ENCODE results near the gene VWF. TPM values are rescaled to one million over a fixed set of nuclear protein-coding genes. Genes with fewer than 3 reads are reported as not detected.

VWF gene
- total RNA-seq, 2 experiments from 2014 or later: 0.11 to 0.13 TPM

DNA sequence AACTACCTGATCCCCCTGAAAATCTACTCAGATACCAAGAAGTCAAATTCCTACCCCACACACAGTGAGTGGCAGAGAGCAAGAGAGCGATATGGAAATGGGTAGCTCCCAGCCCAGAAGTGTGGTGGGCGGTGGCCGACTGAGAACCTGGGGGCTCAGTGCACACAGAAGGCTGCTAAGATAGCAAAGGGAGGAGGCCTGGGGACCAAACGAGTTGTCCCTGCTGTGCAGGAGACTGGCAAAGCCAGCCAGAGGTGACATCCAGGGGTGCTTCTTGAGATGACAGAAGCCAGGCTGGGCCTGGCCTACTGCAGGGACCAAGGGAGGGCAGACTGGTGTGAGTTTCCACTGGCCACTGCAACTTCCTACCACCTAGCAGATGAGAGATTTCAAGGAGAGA, 52.9 kb downstream of the VWF start:
- intact Hi-C loops (cut with micrococcal nuclease): no loop called here
- Mint-ChIP-seq H3K9me3 (no peaks in the 10 kb centered on the region), H3K4me3 (no peak overlapping the region), H3K36me3 (ENCODE audit: low read depth) (no peaks in the 10 kb centered on the region), H3K27ac (no peak overlapping the region), H3K4me1 (ENCODE audit: low read depth) (peaks cover 39% of the 10 kb centered on the region), H3K27me3 (peaks cover 18% of the 10 kb centered on the region)
- no peak for ATAC-seq
- TF ChIP-seq CTCF (IDR thresholded peaks at IDR 0.05): no peak
- ChIA-PET POLR2A (no interaction called here), CTCF (interaction anchor here (0.9 to 2.6 kb wide), 2 partner anchors 34 to 207 kb away, joined by 4 to 15 read pairs; no protein-coding TSS in a partner anchor)
- no peak for DNase-seq

DNA sequence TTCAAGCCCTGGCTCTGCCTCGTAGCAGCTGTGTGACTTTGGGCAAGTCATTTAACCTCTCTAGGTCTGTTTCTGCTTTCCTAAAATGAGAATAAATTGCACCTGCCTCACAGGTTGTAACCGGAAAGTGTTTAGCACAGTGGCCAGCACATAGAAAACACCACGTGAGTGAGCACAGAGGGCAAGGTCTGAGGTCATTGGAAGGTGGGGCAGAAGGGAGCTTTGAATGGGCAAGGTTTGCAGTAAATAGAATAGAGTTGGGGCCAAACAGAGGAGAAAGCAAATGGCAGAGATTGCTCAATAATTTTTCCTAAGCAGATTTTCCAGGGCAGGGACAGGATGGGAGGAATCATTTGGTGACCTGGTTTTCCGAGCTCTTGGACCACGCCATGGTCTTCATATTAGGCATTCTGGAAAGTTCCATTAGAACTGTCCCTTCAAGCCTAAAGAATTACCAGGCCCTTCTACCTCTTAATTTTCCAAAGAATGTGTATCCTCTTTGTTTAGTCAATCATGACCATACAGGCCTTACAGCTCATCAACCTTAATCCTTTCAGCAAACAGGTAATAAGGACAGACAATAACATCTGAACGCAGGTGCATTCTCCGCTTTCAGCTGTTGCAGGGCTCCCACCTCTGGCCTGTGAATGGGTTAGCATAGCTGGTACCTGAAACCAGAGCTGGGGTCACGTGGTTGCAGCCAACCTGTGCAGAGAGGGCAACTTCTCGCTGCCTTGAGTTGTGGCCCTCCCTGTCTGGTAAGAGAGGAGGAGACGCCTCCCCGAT, 53.8 kb downstream of the VWF start:
- H3K27ac Mint-ChIP-seq: no peak overlapping the region
- H3K9me3 Mint-ChIP-seq: no peaks in the 10 kb centered on the region
- peaks cover 35% of the 10 kb centered on the region for H3K4me1 Mint-ChIP-seq (ENCODE audit: low read depth)
- TF ChIP-seq CTCF (IDR thresholded peaks at IDR 0.05): no peak
- ATAC-seq (no peak), DNase-seq (no peak)
- intact Hi-C loops (cut with micrococcal nuclease): no loop called here
- no peaks in the 10 kb centered on the region for H3K36me3 Mint-ChIP-seq (ENCODE audit: low read depth)
- ChIA-PET POLR2A (interaction anchor here (1.2 kb wide), 1 partner anchor 9 kb away, joined by 3 read pairs; no protein-coding TSS in a partner anchor), CTCF (interaction anchor here (0.7 to 2.6 kb wide), 5 partner anchors 33 to 208 kb away, joined by 3 to 15 read pairs (median 3); no protein-coding TSS in a partner anchor)
- H3K27me3 Mint-ChIP-seq: peaks cover 12% of the 10 kb centered on the region
- H3K4me3 Mint-ChIP-seq: no peak overlapping the region

DNA sequence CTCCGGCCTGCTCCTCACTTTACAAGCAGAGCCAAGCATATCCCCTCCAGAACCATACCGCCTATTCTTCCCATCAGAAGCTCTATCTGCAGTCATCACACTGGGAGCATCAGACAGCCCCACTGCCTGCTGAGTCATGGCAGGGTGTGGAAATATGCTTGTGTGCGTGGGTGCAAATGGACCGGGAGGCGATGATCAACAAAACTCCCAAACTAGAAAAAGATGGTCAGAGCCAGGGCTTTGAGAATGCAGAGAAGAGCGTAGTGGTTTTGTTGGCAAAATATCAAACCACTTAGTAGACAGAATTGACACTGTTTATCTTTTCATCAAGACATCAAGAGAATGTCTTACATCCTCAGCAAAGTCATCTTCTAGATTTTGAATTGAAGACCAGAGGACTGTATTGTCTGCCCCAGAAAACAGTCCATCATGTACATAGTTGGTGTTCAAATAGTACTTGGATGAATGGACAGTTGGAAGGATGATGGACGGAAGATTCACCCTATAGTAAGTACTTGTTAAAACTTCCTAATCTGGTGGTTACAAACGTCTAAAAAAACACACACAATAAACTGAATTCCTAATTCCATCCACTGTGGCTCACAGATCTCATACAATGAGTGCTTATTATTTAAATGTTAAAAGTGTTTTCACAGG, 54.9 kb downstream of the VWF start:
- no peaks in the 10 kb centered on the region for H3K9me3 Mint-ChIP-seq
- no peak overlapping the region for H3K4me3 Mint-ChIP-seq
- peaks cover 24% of the 10 kb centered on the region for H3K4me1 Mint-ChIP-seq (ENCODE audit: low read depth)
- ChIA-PET POLR2A (no interaction called here), CTCF (interaction anchor here (0.7 to 2.6 kb wide), 5 partner anchors 126 to 215 kb away, joined by 3 to 15 read pairs (median 4); no protein-coding TSS in a partner anchor)
- DNase-seq (peak; percentile 48), ATAC-seq (peak; percentile 34)
- no peak overlapping the region for H3K27ac Mint-ChIP-seq
- H3K27me3 Mint-ChIP-seq: peaks cover 8% of the 10 kb centered on the region
- intact Hi-C loops (cut with micrococcal nuclease): no loop called here
- no peak for TF ChIP-seq CTCF (IDR thresholded peaks at IDR 0.05)
- H3K36me3 Mint-ChIP-seq (ENCODE audit: low read depth): no peaks in the 10 kb centered on the region

DNA sequence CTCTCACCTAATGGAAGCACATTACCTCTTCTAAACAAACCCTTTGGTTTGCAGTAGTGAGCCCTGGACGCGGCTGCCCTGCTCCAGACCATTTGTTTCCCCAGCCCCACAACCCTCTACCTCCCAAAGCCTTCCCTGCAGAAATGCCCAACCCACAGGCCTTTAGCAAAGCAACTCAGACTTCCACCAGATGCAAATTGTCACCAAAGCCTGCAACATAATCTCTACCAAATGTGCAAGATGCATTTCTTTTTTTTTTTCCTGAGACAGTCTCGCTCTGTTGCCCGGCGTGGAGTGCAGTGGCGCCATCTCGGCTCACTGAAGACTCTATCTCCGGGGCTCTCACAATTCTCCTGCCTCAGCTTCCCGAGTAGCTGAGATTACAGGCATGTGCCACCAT, 56.2 kb downstream of the VWF start:
- no peaks in the 10 kb centered on the region for H3K36me3 Mint-ChIP-seq (ENCODE audit: low read depth)
- no peak for TF ChIP-seq CTCF (IDR thresholded peaks at IDR 0.05)
- H3K4me1 Mint-ChIP-seq (ENCODE audit: low read depth): peaks cover 19% of the 10 kb centered on the region
- H3K27me3 Mint-ChIP-seq: peaks cover 2% of the 10 kb centered on the region
- H3K27ac Mint-ChIP-seq: no peak overlapping the region
- POLR2A ChIA-PET: no interaction called here
- no peak overlapping the region for H3K4me3 Mint-ChIP-seq
- CTCF ChIA-PET: interaction anchor here (1.1 to 1.7 kb wide), 2 partner anchors 127 to 217 kb away, joined by 4 to 5 read pairs; no protein-coding TSS in a partner anchor
- DNase-seq (no peak), ATAC-seq (no peak)
- intact Hi-C loops (cut with micrococcal nuclease): no loop called here
- no peaks in the 10 kb centered on the region for H3K9me3 Mint-ChIP-seq
